ENCODE data around the gene NFASC. TPM values are rescaled to one million over a fixed set of nuclear protein-coding genes. Genes with fewer than 3 reads are reported as not detected.

NFASC gene
- total RNA-seq, 2 experiments from 2014 or later: not detected

- no peaks in the 10 kb centered on the region for H3K9me2 ChIP-seq (ENCODE audit: insufficient read depth, low read length)
- H4K20me1 ChIP-seq (ENCODE audit: insufficient read depth, low read length): no peaks in the 10 kb centered on the region
- intact Hi-C loops (cut with micrococcal nuclease; ENCODE audit: unreplicated experiment): no loop called here
- no peak overlapping the region for H3K27ac ChIP-seq (ENCODE audit: low read depth, low read length, poor library complexity, severe bottlenecking)
- TF ChIP-seq, protein P1, sequence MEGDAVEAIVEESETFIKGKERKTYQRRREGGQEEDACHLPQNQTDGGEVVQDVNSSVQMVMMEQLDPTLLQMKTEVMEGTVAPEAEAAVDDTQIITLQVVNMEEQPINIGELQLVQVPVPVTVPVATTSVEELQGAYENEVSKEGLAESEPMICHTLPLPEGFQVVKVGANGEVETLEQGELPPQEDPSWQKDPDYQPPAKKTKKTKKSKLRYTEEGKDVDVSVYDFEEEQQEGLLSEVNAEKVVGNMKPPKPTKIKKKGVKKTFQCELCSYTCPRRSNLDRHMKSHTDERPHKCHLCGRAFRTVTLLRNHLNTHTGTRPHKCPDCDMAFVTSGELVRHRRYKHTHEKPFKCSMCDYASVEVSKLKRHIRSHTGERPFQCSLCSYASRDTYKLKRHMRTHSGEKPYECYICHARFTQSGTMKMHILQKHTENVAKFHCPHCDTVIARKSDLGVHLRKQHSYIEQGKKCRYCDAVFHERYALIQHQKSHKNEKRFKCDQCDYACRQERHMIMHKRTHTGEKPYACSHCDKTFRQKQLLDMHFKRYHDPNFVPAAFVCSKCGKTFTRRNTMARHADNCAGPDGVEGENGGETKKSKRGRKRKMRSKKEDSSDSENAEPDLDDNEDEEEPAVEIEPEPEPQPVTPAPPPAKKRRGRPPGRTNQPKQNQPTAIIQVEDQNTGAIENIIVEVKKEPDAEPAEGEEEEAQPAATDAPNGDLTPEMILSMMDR (conservative IDR thresholded peaks at IDR 0.05; ENCODE audit: low read length): no peak
- no peak for TF ChIP-seq EZH2phosphoT487 (IDR thresholded peaks at IDR 0.05; ENCODE audit: borderline replicate concordance, low read depth, low read length)
- H3K79me2 ChIP-seq (ENCODE audit: insufficient read depth, low read depth, low read length): no peaks in the 10 kb centered on the region
- H2AFZ ChIP-seq (ENCODE audit: low read length): no peak overlapping the region
- H3K36me3 ChIP-seq (ENCODE audit: insufficient read depth, low read length): no peaks in the 10 kb centered on the region
- no peak overlapping the region for H3K4me2 ChIP-seq (ENCODE audit: low read length)
- CTCF ChIA-PET (ENCODE audit: unreplicated experiment): no interaction called here
- H3K9me3 ChIP-seq (ENCODE audit: low read length): no peaks in the 10 kb centered on the region
- BruUV-seq (replicated peaks): no TSS peak
- no peak for DNase-seq (ENCODE audit: low spot score)
- H3K4me3 ChIP-seq (ENCODE audit: low read depth, low read length, poor library complexity, severe bottlenecking): no peak overlapping the region
- H3K4me1 ChIP-seq (ENCODE audit: insufficient read depth, low read length, poor library complexity, severe bottlenecking): no peaks in the 10 kb centered on the region
- POLR2A ChIA-PET: interaction anchor here (0.6 kb wide), 1 partner anchor 292 kb away, joined by 5 read pairs; no protein-coding TSS in a partner anchor
Observed at GRCh38 chr1:204994086-204994862, 123.6 kb downstream of the NFASC start.

DNA sequence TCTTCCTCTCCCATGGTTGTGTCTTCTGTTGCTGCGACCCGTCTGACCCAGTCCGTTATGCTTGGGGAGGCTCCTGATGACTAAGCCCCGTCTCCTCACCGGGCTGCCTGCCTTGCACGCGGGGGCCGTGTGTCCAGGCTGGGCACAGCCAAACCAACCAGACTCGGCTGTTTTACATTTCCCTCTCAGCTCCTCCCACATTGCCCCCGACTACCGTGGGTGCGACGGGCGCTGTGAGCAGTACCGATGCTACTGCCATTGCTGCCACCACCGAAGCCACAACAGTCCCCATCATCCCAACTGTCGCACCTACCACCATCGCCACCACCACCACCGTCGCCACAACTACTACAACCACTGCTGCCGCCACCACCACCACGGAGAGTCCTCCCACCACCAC is 126.3 kb downstream of the NFASC start:
- no peaks in the 10 kb centered on the region for H3K9me2 ChIP-seq (ENCODE audit: insufficient read depth, low read length)
- intact Hi-C loops (cut with micrococcal nuclease; ENCODE audit: unreplicated experiment): no loop called here
- no peaks in the 10 kb centered on the region for H3K9me3 ChIP-seq (ENCODE audit: low read length)
- DNase-seq (ENCODE audit: low spot score): no peak
- no peak overlapping the region for H3K4me3 ChIP-seq (ENCODE audit: low read depth, low read length, poor library complexity, severe bottlenecking)
- H4K20me1 ChIP-seq (ENCODE audit: insufficient read depth, low read length): no peaks in the 10 kb centered on the region
- no peaks in the 10 kb centered on the region for H3K79me2 ChIP-seq (ENCODE audit: insufficient read depth, low read depth, low read length)
- no TSS peak for BruUV-seq (replicated peaks)
- H3K36me3 ChIP-seq (ENCODE audit: insufficient read depth, low read length): no peaks in the 10 kb centered on the region
- H3K4me1 ChIP-seq (ENCODE audit: insufficient read depth, low read length, poor library complexity, severe bottlenecking): no peaks in the 10 kb centered on the region
- TF ChIP-seq EZH2phosphoT487 (IDR thresholded peaks at IDR 0.05; ENCODE audit: borderline replicate concordance, low read depth, low read length): no peak
- TF ChIP-seq, protein P1 (conservative IDR thresholded peaks at IDR 0.05; ENCODE audit: low read length): no peak
- no peak overlapping the region for H3K27ac ChIP-seq (ENCODE audit: low read depth, low read length, poor library complexity, severe bottlenecking)
- POLR2A ChIA-PET: no interaction called here
- H2AFZ ChIP-seq (ENCODE audit: low read length): no peak overlapping the region
- CTCF ChIA-PET (ENCODE audit: unreplicated experiment): no interaction called here
- no peak overlapping the region for H3K4me2 ChIP-seq (ENCODE audit: low read length)

- Histone ChIP-seq H3K9me3 (ENCODE audit: low read length) (no peaks in the 10 kb centered on the region), H2AFZ (ENCODE audit: low read length) (no peak overlapping the region), H4K20me1 (ENCODE audit: insufficient read depth, low read length) (no peaks in the 10 kb centered on the region), H3K36me3 (ENCODE audit: insufficient read depth, low read length) (no peaks in the 10 kb centered on the region), H3K27ac (ENCODE audit: low read depth, low read length, poor library complexity, severe bottlenecking) (no peak overlapping the region), H3K4me2 (ENCODE audit: low read length) (no peak overlapping the region), H3K4me3 (ENCODE audit: low read depth, low read length, poor library complexity, severe bottlenecking) (no peak overlapping the region), H3K4me1 (ENCODE audit: insufficient read depth, low read length, poor library complexity, severe bottlenecking) (no peaks in the 10 kb centered on the region), H3K9me2 (ENCODE audit: insufficient read depth, low read length) (no peaks in the 10 kb centered on the region), H3K79me2 (ENCODE audit: insufficient read depth, low read depth, low read length) (no peaks in the 10 kb centered on the region)
- no peak for DNase-seq (ENCODE audit: low spot score)
- no TSS peak for BruUV-seq (replicated peaks)
- TF ChIP-seq EZH2phosphoT487 (IDR thresholded peaks at IDR 0.05; ENCODE audit: borderline replicate concordance, low read depth, low read length): no peak
- TF ChIP-seq, protein P1 (conservative IDR thresholded peaks at IDR 0.05; ENCODE audit: low read length): no peak
- ChIA-PET POLR2A (no interaction called here), CTCF (ENCODE audit: unreplicated experiment) (no interaction called here)
- intact Hi-C loops (cut with micrococcal nuclease; ENCODE audit: unreplicated experiment): no loop called here
Observed at GRCh38 chr1:204997591-204998355, 127.1 kb downstream of the NFASC start.
